GM21786 (cell line): ENCODE results near the gene SULT1E1.
"Not testable (repeated sequence)": the region's sequence is repeated elsewhere in the genome, so short reads cannot be mapped to it uniquely, and the experiment has no call there.

Source experiments
- ATAC-seq: cut with Tn5 transposase; IDR thresholded peaks from one replicate; pipeline ENCODE4 v1.9.1; 2021; ENCODE audit not compliant: unreplicated experiment

The SULT1E1 gene

DNA sequence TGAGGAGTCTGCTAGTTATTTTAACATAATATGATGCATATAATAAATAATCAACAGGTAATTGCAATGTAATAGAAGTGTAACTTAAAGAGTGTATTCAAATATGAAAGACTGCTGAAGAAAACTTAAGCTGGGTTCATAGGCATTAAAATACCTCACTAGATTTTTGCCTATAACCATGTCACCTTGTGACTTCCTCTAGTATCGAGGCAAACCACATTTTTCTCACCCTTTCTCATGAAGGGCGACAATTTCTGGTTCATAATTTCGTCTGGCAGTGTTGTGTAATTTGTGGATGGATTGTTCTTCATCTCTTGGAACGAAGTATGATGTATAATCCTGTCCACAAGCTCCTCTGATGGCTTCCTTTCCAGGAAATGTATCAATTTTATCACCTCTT lies 16.0 kb downstream of the SULT1E1 start:
- ATAC-seq, result peak; percentile 69

DNA sequence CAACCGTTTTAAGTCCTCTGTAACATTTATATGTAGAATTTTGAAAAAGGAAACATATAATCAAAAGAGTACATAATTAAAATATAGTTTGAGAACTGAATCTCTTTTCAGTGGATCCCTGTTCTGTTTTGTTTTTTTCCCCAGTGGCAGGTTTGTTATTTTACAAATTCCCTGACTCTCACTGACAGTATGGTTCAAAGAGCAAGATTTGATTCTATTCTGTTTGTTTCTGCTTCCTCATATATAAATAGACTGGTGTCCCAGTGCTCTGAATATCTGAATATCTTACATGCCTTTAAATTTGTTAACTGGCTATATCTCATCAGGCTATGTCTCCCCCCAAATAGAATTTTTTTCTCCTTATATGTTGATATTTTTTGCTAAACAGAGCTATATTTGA lies 16.6 kb downstream of the SULT1E1 start:
- ATAC-seq, result no peak

GRCh38 chr4:69838977-69839376 lies 21.0 kb downstream of the SULT1E1 start:
- no peak for ATAC-seq

- ATAC-seq, result no peak
Measured at GRCh38 chr4:69836287-69836686, 23.7 kb downstream of the SULT1E1 start.

- no peak for ATAC-seq
Measured at GRCh38 chr4:69835766-69836165, 24.2 kb downstream of the SULT1E1 start.

DNA sequence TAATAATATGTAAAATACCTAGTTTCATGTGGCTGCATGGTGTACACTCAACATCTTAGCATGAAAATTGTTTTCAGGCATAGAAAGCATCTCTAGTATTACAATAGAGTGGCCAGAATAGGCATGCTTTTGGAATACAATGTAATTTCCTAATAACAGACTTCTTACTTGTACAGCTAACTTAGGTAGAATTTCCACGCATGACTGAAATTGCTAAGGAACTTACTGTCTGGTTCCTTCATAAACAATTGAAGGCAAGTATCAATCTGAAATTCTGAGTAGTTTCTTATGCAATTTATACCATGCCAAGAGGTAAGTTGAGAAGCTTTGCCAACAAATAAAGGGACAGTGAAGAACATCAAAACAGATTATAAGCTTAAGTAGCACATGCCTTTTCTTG lies 26.7 kb downstream of the SULT1E1 start:
- ATAC-seq, result no peak

DNA sequence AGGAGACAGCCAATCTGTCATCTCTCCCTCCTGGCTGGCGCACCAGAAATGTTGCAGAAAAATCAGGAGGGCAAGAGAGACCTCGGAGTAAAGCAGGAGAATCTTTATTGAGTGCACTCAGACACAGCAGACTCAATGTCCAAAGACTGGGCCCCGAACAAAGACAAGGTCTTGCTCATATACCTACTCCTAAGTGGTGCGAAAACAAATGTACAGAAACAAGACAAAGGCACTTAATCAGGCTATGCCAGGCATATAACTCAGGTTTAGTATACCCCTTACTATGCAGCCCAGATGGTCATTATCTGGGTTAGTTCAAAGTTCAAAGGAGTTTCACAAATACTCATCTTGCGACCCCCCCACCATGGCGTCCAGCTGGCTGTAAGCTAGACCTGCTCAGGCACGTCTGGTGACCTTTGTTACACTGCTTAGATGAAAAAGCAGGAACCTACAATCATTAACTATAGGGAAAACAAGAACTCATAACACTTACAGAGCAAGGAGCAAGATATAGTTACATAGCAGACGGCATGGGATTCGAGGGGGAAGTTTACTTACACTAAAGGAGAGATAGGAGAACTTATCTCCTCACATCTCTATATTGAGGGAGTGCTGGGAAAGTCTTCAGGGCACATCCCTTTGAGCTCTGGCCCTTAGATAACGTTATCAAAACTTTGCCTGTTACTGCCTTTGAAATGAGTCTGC lies 27.5 kb downstream of the SULT1E1 start:
- ATAC-seq, result peak; percentile 42

GRCh38 chr4:69831646-69832325 lies 28.2 kb downstream of the SULT1E1 start:
- ATAC-seq, result peak; percentile 86

- ATAC-seq, result no peak
Measured at GRCh38 chr4:69831270-69831627, 28.7 kb downstream of the SULT1E1 start.

DNA sequence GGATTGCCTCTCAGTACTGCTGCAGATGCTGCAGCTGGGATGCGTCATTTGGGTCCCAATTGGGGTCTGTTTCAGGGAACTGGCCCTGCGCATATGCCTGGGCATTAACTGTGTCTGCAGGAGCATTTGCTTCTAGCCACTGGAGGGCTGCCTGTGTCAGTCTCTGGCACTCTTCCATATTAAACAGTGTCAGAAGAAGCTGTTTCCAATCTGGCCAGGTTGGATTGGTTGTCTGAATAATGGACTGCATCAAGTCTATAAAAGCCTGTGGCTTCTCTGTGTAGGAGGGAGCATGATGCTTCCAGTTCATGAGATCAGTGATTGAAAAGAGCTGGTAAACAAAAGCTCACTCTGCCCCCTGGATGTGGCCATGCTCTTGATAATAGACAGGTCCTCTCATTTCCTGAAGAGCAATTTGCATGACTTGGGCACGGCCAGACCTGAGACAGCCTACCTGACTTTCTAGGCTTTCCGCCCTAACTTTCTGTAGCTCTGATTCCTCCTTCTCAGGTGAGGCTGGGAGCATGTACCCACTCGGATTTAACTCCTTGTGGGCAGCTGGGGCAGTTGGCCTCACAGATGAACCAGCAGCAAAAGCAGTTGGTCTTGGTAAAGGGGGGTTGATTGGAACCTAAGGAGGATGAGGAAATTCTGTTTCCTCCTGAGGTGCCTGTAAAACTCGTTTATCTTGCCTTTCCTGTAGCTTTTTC lies 29.2 kb downstream of the SULT1E1 start:
- ATAC-seq, result peak; percentile 37

DNA sequence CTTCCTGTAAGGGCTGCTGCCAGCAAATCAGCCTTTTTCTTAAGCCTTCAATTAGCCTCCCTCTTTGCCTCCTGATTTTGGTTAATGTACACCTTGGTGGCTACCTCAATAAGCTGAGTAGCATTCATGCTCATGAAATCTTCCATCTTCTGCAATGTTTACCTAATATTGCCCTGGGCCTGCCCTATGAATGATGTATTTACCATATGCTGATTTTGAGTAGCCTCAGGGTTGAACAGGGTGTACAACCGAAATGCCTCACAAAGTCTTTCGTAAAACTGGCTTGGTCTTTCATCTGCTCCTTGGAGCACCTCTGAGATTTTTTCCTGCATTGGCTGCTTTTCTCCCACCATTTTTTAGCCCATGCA lies 29.8 kb downstream of the SULT1E1 start:
- ATAC-seq, result no peak

DNA sequence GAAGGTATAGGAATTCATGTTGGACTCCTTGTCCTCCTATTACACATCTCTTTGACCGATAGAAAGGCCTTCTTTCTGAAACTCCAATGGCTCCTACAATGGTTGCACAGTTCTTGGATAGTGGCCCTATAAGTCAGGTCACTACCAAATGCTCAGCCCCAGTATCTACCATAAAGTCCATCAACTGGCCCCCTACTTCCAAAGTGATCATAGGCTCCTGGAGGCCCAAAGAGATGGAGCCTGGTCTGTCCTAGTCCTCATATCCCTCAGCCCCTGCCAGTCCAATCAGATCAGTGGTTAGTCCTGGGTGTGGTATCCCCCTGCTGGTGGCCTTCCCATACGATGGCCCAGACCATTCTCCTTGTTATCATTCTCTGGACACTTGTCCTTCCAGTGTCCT lies 30.3 kb downstream of the SULT1E1 start:
- ATAC-seq, result no peak

DNA sequence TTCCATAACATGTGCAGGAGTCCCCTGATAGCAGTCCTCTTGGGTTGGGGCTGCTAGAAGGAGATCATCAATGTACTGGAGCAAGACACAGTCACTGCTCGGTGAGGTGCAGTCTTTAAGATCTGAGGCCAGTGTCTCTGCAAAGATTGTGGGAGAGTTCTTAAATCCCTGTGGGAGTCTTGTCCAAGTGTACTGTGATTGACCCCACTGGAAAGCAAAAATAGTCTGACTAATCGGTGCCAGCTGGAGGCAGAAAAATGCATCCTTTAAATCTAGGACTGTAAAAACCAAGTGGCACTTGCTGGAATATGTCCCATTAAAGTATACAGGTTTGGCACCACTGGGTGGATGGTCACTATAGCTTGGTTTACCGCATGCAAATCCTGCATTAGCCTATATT lies 31.1 kb downstream of the SULT1E1 start:
- ATAC-seq, result no peak

- ATAC-seq, result not testable (repeated sequence)
Measured at GRCh38 chr4:69825056-69825455, 34.9 kb downstream of the SULT1E1 start.

DNA sequence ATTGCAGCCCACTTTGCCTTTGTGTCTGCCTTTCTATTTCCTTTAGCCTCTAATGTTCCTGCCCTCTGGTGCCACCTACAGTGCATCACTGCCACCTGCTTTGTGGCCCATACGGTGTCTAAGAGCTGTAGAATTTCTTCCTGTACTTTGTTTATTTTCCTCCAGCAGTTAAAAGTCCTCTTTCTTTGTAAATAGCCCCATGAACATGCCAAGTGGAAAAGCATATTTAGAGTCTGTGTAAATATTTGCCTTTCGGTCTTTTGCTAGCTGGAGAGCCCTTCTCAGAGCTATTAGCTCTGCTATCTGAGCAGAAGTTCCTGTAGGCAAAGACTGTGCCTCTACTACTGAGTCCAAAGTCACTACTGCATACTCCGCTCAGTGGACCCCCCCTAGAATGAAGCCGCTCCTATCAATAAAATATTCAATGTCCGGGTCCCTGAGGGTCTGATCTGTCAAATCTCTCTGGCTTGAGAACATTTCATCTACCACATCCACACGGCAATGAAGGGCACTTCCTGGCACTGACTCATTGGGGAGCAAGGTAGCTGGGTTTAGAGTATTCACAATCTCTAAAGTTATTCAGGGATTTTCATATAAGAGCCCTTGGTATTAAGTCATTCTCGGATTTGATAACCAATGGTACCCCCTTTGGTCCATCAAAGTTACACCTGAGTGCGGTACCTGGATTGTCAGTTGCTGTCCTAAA lies 36.3 kb downstream of the SULT1E1 start:
- peak; percentile 93 for ATAC-seq

DNA sequence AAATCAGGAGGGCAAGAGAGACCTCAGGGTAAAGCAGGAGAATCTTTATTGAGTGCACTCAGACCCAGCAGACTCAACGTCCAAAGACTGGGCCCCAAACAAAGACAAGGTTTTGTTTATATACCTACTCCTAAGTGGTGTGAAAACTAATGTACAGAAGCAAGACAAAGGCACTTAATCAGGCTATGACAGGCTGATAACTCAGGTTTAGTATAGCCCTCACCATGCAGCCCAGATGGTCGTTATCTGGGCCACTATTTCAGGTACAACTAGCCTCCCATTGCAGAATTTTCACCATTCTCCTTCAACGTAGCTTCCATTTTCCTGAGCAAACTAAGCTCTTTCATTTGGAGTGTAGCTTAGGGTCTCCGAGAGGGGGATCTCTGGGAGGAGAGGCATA lies 36.9 kb downstream of the SULT1E1 start:
- no peak for ATAC-seq

- no peak for ATAC-seq
Measured at GRCh38 chr4:69822198-69822597, 37.7 kb downstream of the SULT1E1 start.

DNA sequence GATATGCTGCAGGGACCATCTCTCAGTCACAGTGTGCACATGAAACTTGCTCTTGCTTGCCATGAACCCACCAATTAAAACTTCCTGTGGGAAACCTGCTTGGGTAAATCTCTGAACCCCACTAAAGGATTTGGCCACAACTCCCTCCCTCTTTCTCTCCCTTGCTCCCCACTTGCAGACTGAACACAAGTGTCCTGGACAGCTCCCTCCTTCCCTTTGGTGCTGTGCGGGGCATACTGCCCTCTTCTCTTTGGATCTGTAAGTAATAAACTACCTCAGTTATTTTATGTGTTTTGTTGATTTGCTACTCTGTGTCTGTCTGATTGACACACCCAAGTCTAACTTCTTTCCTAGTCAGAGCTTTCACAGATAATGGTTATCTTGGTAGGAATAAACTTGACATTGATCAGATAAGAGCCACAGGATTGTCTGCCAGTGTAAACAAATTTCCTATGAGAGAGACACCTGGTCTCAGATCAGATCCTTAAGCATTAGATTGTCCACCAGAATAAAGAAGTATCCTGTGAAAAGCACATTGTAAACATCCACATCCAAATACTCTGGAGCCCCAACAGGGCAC lies 41.8 kb downstream of the SULT1E1 start:
- no peak for ATAC-seq

- ATAC-seq, result no peak
Measured at GRCh38 chr4:69816236-69816635, 43.7 kb downstream of the SULT1E1 start.

GRCh38 chr4:69813628-69814027 lies 46.3 kb downstream of the SULT1E1 start:
- no peak for ATAC-seq

- no peak for ATAC-seq
Measured at GRCh38 chr4:69811166-69811565, 48.8 kb downstream of the SULT1E1 start.
